Right atrium auricular region (tissue), 2 donors: ENCODE measurements around the gene NPAS3. TPM values are rescaled to one million over a fixed set of nuclear protein-coding genes. Genes with fewer than 3 reads are reported as not detected.

Experiments used
- DNase-seq: peaks from one replicate; pipeline ENCODE4 v3.0.0-alpha.2; 2019; ENCODE audit warnings: low spot score
- H3K27ac ChIP-seq, 2 donors: fragments of 200-600 bp; sonication (generic); 1 replicate in 1 of 2; 2 replicates in 1 of 2; pipeline ENCODE4 v1.5.1; 2016 to 2019
- H3K27me3 ChIP-seq, 2 donors: fragments of 200-600 bp; sonication (generic); one replicate each; pipeline versions ENCODE4 v1.5.1 to v1.6.0; 2017 to 2019
- H3K36me3 ChIP-seq: fragments of 200-600 bp; sonication (generic); one replicate; pipeline ENCODE4 v1.5.1; 2016
- H3K4me1 ChIP-seq, 2 donors: fragments of 200-600 bp; sonication (generic); one replicate each; pipeline versions ENCODE4 v1.5.1 to v1.6.0; 2017 to 2019
- H3K4me3 ChIP-seq, 2 donors: fragments of 200-600 bp; sonication (generic); 1 replicate in 1 of 2; 2 replicates in 1 of 2; pipeline ENCODE4 v1.5.1; 2017 to 2019; ENCODE audit warnings: mild to moderate bottlenecking in 1 of 2, moderate library complexity in 1 of 2
- H3K9me3 ChIP-seq, 2 donors: fragments of 200-600 bp; sonication (generic); one replicate each; pipeline ENCODE4 v1.5.1; 2019
- total RNA-seq, 2 donors: library from RNA; depleted of rRNA; stranded (reverse); fragments of >200 nt; gene quantifications; one replicate each; pipeline ENCODE4 v1.1.0, GENCODE V29; 2016
- TF ChIP-seq, protein P1 (sequence below), 2 donors: fragments of 200-600 bp; sonication (generic); IDR thresholded peaks; one replicate each; pipeline ENCODE4 v1.5.1; 2019; ENCODE audit warnings: antibody characterized with exemption in 2 of 2

The NPAS3 gene
- total RNA-seq, 2 donors from 2014 or later = 0.67 to 1.3 TPM

DNA sequence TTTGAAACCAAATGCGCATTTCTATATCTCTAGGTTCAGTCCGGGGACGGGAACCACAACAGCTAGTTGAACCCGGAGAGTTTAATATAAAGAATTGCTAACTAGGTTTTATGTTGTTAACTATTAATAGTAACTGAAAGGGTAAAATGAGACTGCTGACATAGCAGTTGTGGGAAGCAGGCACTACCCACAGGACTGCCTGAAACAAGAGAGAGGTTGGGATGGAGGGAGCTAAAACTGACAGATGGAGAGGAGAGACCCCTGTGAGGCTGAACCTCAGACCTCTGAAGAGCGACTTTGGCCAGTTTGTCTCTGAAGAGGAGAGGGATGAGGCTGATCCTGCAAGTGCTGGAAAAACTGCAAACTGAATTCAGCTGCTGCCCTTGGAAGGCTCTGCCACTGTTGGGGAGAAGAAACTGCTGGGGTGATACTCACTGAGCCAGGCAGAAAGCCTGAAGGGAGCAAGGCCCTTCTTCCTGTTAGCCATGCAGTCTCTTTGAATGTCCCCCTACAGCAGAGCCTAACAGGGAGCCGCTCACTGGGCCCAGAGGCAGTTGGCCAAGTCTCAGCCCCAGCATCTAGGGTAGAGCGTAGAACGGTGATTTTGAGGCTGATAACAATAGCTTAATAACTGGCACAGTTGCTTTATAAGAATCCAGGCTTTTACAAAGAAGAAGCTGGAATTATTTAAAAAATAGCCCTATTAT, 172.2 kb downstream of the NPAS3 start:
- H3K4me3 ChIP-seq = no peak overlapping the region
- no peak overlapping the region for H3K27ac ChIP-seq
- H3K4me1 ChIP-seq = no peaks in the 10 kb centered on the region
- no peak for DNase-seq
- no peaks in the 10 kb centered on the region for H3K9me3 ChIP-seq
- no peaks in the 10 kb centered on the region for H3K27me3 ChIP-seq
- H3K36me3 ChIP-seq = no peaks in the 10 kb centered on the region
- TF ChIP-seq, protein P1, sequence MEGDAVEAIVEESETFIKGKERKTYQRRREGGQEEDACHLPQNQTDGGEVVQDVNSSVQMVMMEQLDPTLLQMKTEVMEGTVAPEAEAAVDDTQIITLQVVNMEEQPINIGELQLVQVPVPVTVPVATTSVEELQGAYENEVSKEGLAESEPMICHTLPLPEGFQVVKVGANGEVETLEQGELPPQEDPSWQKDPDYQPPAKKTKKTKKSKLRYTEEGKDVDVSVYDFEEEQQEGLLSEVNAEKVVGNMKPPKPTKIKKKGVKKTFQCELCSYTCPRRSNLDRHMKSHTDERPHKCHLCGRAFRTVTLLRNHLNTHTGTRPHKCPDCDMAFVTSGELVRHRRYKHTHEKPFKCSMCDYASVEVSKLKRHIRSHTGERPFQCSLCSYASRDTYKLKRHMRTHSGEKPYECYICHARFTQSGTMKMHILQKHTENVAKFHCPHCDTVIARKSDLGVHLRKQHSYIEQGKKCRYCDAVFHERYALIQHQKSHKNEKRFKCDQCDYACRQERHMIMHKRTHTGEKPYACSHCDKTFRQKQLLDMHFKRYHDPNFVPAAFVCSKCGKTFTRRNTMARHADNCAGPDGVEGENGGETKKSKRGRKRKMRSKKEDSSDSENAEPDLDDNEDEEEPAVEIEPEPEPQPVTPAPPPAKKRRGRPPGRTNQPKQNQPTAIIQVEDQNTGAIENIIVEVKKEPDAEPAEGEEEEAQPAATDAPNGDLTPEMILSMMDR (IDR thresholded peaks at IDR 0.05) = no peak

DNA sequence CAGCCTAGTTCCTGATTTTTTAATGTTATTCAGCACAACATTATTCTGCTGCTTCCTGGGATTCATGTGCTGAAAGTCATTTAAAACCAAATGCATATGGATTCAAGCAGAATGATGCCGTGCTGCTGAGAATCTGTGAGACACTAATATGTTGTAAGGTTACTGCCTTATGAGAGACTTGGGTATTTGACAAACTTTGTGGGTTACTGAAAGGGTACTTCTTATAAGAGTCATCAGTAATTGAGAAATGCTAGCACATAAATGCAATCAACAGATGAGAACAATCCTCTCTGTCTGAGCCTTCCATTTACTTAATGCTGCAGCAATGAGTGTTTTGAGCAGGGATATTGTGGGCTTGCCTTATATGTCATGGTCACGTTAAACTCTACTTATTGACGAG, 175.7 kb downstream of the NPAS3 start:
- H3K27me3 ChIP-seq = no peaks in the 10 kb centered on the region
- H3K27ac ChIP-seq = no peak overlapping the region
- H3K4me3 ChIP-seq = no peak overlapping the region
- TF ChIP-seq, protein P1 (IDR thresholded peaks at IDR 0.05) = no peak
- DNase-seq = no peak
- no peaks in the 10 kb centered on the region for H3K36me3 ChIP-seq
- H3K4me1 ChIP-seq = no peaks in the 10 kb centered on the region
- no peaks in the 10 kb centered on the region for H3K9me3 ChIP-seq

DNA sequence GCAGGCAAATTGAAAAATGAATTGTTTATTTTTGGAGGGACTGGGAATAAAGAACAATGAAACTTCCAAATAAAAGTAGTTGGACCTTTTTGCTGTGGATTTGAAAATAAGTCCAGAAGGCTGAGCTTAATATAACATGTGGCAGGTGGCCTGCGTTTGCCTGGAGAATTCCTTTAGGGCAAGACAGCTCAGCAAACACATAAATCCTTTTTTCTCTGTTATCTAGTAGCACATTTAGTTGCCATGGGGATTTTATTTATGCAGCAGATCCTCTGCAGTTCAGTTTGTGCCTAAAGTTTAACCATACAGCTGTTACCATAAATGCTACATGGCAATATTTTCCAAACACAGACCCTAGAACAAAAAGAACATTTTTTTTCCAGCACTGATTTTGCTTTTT, 180.0 kb downstream of the NPAS3 start:
- no peaks in the 10 kb centered on the region for H3K27me3 ChIP-seq
- no peak overlapping the region for H3K27ac ChIP-seq
- TF ChIP-seq, protein P1 (IDR thresholded peaks at IDR 0.05) = no peak
- no peaks in the 10 kb centered on the region for H3K9me3 ChIP-seq
- DNase-seq = no peak
- H3K4me3 ChIP-seq = no peak overlapping the region
- H3K4me1 ChIP-seq = no peaks in the 10 kb centered on the region
- H3K36me3 ChIP-seq = no peaks in the 10 kb centered on the region

DNA sequence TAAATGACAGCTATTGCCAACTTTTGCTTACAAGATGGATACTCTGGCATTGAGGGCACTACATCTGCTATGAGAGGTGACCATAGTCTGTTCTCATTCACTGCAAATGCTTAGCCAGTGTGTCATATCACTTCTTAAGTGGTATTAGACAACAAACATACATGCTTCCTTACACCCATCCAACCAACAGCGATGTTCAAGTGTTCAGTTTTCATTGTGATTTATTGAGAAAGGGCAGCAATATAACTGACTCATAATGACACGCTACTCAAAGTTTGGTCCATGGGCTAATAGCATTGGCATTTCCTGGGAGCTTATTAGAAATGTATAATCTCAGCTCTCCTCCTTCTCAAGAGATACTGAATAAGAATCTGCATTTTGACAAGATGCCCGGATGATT, 181.7 kb downstream of the NPAS3 start:
- no peaks in the 10 kb centered on the region for H3K9me3 ChIP-seq
- no peak for DNase-seq
- H3K4me1 ChIP-seq = no peaks in the 10 kb centered on the region
- H3K36me3 ChIP-seq = no peaks in the 10 kb centered on the region
- H3K27ac ChIP-seq = no peak overlapping the region
- TF ChIP-seq, protein P1 (IDR thresholded peaks at IDR 0.05) = no peak
- H3K4me3 ChIP-seq = no peak overlapping the region
- H3K27me3 ChIP-seq = no peaks in the 10 kb centered on the region

DNA sequence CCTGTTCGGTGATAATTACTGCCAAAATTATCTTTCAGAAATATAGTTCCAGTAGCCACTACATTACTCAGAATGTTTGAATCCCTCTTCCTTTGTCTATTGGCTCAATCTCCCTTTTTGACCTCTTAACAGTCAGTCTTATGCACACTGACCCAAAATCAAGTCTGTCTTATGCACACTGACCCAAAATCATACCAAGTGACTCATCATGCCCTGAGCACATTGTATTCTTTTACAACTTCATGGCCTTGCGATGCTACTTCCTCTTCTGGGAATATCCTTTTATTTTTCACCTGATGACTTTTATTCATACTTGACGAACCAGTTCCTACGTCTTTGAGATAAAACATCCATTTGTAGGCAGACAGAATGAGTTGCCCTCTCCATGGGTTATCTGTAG, 182.3 kb downstream of the NPAS3 start:
- no peaks in the 10 kb centered on the region for H3K4me1 ChIP-seq
- no peaks in the 10 kb centered on the region for H3K36me3 ChIP-seq
- H3K9me3 ChIP-seq = no peaks in the 10 kb centered on the region
- DNase-seq = no peak
- H3K27me3 ChIP-seq = no peaks in the 10 kb centered on the region
- TF ChIP-seq, protein P1 (IDR thresholded peaks at IDR 0.05) = no peak
- H3K4me3 ChIP-seq = no peak overlapping the region
- no peak overlapping the region for H3K27ac ChIP-seq

DNA sequence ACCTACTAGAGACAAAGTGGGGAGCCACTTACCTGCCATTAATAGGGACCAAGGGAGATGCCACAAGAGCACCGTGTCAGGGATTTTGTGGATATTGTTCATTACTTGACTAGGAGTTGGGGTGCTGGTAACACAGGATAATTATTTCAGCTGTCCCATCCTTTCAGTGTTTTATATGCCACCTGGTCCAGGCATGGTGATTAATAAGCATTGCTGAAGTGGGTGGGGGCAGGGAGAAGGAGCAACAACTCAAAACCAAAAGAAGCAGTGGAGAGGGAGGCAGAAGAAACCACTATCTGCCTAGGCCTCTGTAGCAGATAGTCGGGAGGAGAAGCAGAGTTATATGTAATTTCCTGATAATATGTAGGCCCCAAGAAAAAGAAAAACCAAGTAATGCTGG, 184.6 kb downstream of the NPAS3 start:
- DNase-seq = no peak
- Histone ChIP-seq H3K27ac (no peak overlapping the region), H3K4me3 (no peak overlapping the region), H3K4me1 (no peaks in the 10 kb centered on the region), H3K9me3 (no peaks in the 10 kb centered on the region), H3K27me3 (no peaks in the 10 kb centered on the region), H3K36me3 (no peaks in the 10 kb centered on the region)
- TF ChIP-seq, protein P1 (IDR thresholded peaks at IDR 0.05) = no peak
